ENCODE measurements around the gene SULT2B1. TPM values are rescaled to one million over a fixed set of nuclear protein-coding genes. Genes with fewer than 3 reads are reported as not detected.

The SULT2B1 gene
- total RNA-seq, 1 donor = not detected

DNA sequence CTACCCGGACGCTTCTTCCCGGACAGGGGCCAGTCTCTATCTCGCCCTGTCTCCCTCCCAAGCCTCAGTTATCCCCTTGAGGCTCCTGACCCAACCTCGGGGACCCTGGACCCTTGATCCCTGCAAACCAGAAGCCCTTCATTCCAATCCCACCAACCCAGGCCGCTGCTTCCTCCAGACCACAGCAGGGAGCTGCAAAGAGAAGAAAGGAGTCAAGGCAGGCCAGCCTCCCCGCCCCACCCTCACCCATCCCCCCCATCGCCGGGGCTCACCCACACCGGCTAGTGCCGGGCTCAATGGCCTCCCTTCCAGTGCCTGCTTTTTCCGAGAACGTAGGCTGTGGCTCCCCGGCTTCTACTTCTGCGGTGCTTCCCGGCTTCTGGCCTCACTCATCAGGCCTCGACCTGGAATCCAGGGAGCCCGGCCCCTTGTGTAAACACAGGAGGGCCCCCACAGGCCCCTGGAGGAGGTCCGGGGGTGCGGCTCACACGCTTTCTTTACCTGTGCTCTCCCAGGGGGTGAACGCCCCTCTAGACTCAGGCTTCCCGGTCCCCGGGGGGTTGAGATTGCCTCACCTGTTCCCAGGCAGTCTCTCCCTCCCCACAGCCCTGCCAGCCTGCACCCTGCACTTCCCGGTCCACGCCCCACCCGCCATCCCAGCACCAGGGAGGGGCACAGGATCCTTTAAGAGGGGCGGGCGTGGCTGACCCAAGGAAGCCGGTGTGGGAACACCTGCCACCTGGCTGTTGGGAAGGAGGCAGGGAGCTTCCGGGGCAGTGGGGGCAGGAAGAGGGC lies 62.7 kb downstream of the SULT2B1 start, which contains the start of gene FAM83E:
TSS of gene FAM83E (minus strand) at position 641 of the 795 bp plus-strand sequence. CDS start 1,704 bp downstream, outside the sequence.
- Histone ChIP-seq H3K9me3 (ENCODE audit: low read depth, low read length) (no peaks in the 10 kb centered on the region), H3K4me1 (ENCODE audit: insufficient read depth, low read length) (peaks cover 24% of the 10 kb centered on the region), H3K4me3 (ENCODE audit: low read length) (no peak within 1 kb of the TSS), H3K27me3 (ENCODE audit: insufficient read depth, low read length) (no peaks in the 10 kb centered on the region)

DNA sequence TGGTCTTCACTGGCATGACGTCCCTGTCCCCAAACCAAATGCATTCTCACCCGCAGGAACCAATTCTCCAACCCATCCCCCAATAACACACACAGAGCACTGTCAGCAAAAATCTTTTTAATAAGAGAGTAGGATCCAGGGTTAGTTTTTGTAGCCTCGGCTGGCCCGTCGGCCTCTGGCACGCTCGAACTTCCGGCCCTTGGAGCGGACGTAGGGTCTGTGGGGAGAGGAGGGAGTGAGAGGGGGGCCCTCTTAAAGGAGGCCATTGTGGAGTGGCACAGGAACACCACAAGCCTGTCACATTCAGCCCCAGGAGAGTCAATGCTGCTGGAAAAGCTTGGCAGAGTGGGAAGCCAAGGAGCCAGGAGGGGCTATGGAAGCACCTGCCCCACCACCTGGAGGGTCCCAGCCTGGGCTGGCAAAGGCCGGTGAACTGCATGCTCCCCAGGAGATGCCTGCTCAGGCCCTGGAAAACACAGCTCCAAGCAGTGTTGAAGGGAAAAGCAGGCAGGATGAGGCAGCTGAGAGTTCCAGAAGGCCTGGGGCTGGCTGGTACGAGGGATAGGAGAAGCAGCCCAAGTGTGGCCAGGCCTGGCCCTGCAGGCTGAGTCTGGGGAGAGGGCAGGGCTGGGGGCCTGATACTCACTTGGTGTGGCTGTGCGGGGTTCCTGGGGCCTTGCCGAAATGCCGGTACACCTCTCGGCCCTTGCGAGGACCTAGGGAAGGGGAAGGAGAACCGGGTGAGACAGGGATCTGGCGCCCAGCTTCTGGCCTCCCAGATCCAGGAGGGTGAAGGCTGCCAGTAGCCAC lies 63.5 kb downstream of the SULT2B1 start:
- Histone ChIP-seq H3K4me3 (ENCODE audit: low read length) (no peak overlapping the region), H3K4me1 (ENCODE audit: insufficient read depth, low read length) (peaks cover 32% of the 10 kb centered on the region), H3K9me3 (ENCODE audit: low read depth, low read length) (no peaks in the 10 kb centered on the region), H3K27me3 (ENCODE audit: insufficient read depth, low read length) (no peaks in the 10 kb centered on the region)

DNA sequence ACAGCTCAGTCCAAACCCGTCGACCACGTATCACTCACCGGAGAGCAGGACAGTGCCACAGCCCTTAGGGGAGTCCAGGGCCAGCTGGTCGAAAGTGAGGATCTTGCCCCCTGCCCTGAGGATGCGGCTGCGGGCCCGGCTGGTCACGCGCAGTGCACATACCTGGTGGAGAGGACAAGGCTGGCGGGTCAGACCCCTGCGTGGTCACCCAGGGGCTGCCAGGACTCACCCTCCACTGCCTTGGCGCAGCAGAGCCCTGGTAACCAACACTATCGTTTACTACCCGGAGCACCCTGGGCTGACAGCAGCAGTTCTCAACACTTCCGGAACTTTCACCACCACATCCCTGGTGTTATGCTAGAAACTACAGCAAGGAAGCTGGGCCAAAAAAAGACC lies 64.1 kb downstream of the SULT2B1 start:
- Histone ChIP-seq H3K9me3 (ENCODE audit: low read depth, low read length) (no peaks in the 10 kb centered on the region), H3K4me3 (ENCODE audit: low read length) (no peak overlapping the region), H3K27me3 (ENCODE audit: insufficient read depth, low read length) (no peaks in the 10 kb centered on the region), H3K4me1 (ENCODE audit: insufficient read depth, low read length) (peaks cover 36% of the 10 kb centered on the region)

DNA sequence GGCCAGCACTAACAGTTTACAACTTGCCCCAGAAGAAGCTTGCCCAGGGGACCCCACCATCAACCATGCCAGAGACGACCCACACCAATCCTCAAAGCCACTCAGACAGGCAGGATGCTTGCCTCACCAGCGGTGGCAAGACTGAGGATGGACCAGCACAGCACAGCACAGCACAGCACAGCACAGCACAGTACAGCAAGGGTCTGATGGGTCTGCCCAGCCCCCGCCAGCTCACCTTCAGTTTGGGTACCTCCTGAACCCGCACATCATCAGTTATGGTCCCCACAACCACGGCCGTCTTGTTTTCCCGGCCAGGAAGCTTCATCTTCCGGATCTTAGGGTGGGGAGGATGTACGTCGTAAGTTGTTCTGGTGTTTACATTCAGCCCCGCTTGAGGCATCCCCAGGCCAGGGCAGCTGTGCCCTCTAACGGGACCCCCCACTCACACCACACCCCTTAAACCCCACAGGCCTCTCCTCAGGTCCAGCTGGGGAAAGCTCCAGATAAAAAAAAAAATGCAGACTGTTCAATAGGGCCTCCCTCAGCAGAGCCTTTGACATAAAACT lies 64.6 kb downstream of the SULT2B1 start:
- Histone ChIP-seq H3K27me3 (ENCODE audit: insufficient read depth, low read length) (no peaks in the 10 kb centered on the region), H3K4me3 (ENCODE audit: low read length) (no peak overlapping the region), H3K4me1 (ENCODE audit: insufficient read depth, low read length) (peaks cover 41% of the 10 kb centered on the region), H3K9me3 (ENCODE audit: low read depth, low read length) (no peaks in the 10 kb centered on the region)

DNA sequence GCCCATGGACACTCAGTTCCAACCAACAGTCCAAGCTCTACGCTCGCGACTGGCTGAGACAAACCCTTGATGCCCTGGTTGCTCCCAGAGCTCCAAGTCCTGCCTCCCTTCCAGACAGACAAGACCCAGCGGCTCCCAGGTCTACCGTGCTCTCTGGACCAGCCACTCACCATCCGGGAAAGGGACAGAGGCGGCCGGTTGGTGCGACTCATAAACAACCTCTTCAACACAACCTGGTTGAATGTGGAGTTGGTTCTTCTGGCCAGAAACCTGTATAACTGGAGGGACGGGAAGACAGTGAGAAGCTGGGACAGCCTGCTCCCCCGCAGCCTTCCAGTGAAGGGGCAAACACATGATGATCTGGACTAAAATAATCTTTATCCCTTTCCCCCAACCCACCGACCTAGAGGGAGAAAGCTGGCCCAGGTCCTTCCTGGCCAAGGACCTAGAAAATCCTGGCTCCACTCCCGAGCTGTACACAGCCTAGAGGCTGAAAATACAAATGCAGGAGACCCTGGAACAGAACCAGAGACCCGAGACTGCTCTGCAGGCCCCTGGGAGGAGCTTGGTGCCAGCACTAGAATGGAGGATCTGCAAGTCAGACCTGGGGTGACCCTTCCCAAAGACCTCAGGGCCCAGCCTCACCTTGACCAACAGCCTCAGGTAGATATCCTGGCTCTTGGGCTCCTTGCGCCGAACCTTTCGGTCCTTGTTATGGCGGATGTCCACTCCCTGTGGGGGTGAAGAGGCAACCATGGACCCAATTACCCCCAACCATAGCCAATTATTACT lies 65.4 kb downstream of the SULT2B1 start:
- no peaks in the 10 kb centered on the region for H3K9me3 ChIP-seq (ENCODE audit: low read depth, low read length)
- no peak overlapping the region for H3K4me3 ChIP-seq (ENCODE audit: low read length)
- peaks cover 49% of the 10 kb centered on the region for H3K4me1 ChIP-seq (ENCODE audit: insufficient read depth, low read length)
- H3K27me3 ChIP-seq (ENCODE audit: insufficient read depth, low read length) = no peaks in the 10 kb centered on the region

DNA sequence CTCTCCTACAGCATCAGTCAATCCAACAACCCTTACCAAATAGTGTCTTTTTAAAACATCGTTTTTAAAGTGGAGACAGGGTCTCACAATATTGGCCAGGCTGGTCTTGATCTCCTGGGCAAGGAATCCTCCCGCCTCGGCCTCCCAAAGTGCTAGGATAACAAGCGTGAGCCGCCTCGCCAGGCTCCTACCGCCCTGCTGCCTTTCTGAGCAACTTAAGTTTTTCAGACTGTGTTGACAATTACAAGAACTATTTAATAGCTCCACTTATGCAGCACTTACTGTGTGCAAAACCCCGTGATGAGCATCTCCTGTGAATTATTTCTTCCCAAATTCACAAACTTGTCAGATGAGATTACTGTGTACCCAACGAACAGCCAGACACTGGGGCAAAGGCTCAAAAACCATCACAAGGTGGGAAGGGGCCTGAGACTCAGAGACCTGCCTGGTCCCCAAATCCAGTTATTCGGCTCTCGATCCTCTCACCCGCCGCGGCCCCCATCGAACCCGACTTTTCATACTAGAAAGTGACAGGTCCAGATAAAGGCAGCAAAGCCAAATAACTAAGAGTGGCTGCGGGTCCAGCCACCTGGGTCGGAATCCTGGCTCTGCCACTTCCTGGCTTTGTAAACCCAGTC lies 66.4 kb downstream of the SULT2B1 start:
- peaks cover 60% of the 10 kb centered on the region for H3K4me1 ChIP-seq (ENCODE audit: insufficient read depth, low read length)
- H3K27me3 ChIP-seq (ENCODE audit: insufficient read depth, low read length) = no peaks in the 10 kb centered on the region
- H3K9me3 ChIP-seq (ENCODE audit: low read depth, low read length) = no peaks in the 10 kb centered on the region
- peak overlapping the region; percentile 99 for H3K4me3 ChIP-seq (ENCODE audit: low read length)

DNA sequence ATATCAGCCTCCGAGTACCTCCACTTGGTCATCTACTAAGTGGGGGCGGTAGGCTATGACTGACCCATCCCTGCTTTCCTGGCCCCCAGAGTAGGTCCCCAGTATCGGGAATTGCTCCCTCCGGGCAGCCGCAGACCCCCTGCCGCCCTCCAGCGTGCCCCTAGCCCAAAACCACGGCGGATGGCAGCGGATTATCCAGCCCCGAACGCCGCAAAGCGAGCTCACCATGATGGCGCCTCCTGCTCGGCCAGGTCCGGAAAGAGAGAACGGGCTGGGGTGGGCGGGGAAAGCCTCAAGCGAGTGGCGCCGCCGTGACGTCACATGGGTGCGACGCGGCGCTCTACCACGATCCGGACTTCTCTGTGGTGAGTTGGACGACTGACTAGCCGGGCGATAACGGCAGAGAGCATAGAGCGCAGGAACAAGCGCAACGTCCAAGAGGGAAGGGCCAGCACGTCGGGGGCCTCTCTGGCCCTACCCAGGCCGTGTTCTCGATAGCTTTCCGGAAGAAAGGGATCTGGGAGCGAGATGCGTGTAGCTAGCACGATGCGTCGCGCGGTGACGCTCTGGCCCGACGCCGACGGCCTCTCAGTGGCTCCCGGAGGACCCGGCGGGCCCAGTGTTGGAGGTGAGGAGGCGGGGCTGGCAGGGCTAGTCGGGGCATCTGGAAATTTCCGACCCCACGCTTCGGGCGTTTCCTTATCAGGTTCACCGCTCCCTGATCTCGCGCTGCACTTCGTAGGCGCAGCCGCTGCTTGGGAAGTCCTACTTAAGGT lies 67.1 kb downstream of the SULT2B1 start, which contains the start of the genes RPL18 and SPHK2:
TSS of gene RPL18 (minus strand) at position 263 of the 776 bp plus-strand sequence. CDS start at position 228, 35 bp downstream.
TSS of gene SPHK2 (plus strand) at position 591 of the 776 bp plus-strand sequence. CDS start 1,009 bp downstream, outside the sequence.
- H3K27me3 ChIP-seq (ENCODE audit: insufficient read depth, low read length) = no peaks in the 10 kb centered on the region
- H3K4me3 ChIP-seq (ENCODE audit: low read length) = peak within 1 kb of the TSS; percentile 99
- H3K9me3 ChIP-seq (ENCODE audit: low read depth, low read length) = no peaks in the 10 kb centered on the region
- peaks cover 65% of the 10 kb centered on the region for H3K4me1 ChIP-seq (ENCODE audit: insufficient read depth, low read length)

DNA sequence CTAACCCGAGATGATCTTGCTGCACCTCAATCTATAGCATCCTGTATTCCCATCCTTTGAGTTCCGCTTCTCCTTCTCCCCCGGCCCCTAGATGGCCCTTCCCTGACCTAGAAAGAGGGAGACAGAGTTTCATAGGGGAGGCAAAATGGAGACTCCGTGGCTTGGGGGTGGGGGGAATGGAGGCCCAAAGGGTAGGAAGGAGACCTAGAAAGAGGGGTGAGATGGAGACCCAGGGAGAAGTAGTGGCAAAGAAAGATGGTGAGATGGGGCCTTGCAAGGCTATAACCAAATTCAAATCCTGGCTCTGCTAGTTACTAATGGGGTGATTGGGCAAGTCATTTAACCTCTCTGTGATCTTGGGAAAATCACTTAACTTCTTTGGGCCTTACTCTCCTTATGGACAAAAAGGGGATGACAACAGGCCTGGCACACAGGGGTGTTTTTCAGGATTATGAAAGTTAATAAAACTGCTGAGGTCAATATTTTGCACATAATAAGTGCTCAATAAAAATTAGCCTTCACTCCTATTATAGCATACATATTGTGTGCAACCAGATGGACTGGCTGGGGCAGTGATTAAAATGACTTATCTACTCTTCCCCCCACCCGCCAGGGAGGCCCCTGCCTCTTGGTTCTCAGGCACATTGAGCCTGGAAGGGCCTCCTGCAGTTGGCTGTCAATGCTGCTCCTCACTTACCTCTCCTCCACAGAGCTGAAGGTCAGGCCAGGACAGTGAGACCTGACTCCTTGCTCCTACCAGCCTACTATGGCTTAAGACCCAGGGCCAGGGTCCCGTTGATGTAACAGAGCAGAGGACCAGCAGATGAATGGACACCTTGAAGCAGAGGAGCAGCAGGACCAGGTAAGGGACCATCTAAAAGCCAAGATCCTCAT lies 68.0 kb downstream of the SULT2B1 start:
- Histone ChIP-seq H3K9me3 (ENCODE audit: low read depth, low read length) (no peaks in the 10 kb centered on the region), H3K27me3 (ENCODE audit: insufficient read depth, low read length) (no peaks in the 10 kb centered on the region), H3K4me3 (ENCODE audit: low read length) (peak overlapping the region; percentile 99), H3K4me1 (ENCODE audit: insufficient read depth, low read length) (peaks cover 71% of the 10 kb centered on the region)

DNA sequence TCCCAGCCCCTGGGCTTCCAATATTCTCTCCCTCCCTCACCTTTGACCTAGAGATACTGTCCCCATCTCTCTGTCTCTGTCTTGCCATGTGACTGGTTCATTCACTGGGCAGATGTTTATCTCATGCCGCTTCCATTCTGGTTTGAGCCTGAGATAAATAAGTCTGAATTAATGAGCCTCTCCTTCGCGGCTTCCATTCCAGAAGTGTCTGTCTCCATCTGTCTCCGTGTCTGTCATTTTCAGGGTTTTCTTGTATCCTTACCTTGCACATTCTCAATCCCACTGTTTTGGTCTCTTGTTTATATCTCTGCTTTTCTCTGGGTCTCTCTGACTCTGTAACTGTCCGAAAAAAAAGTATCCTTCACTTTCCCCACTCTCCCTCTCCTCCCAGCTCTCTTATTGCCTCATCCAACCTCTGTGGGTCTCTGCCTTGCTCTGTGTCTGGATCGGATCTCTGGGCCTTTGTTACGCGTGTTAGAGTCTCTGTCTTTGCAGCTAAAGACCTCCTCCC lies 71.6 kb downstream of the SULT2B1 start:
- Histone ChIP-seq H3K27me3 (ENCODE audit: insufficient read depth, low read length) (no peaks in the 10 kb centered on the region), H3K9me3 (ENCODE audit: low read depth, low read length) (no peaks in the 10 kb centered on the region), H3K4me1 (ENCODE audit: insufficient read depth, low read length) (peaks cover 49% of the 10 kb centered on the region), H3K4me3 (ENCODE audit: low read length) (peak overlapping the region; percentile 12)

DNA sequence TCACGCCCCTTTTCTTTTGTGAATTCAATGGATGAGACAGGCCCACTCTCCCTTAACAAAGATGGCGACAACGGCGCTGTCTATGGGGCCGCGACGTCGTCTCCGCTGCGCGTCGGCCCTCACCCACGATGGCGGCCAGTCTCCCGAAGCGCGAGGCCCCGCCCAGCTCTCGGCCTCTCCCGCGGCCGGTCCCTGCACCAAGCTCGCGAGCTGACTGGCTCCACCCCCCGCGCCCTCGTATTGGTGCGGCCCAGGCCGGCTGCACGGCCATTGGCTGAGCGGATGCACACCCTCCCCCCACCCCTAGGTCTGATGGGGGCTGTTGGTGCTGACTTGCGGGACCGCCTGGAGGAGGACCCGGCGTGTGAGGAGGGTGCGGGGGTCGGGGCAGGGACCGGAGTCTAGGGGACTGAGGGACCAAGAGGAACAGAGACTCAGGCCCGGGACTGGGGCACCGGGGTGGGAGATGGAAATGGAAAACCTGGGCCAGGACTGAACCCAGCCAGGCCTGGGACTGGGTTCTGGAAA lies 72.2 kb downstream of the SULT2B1 start:
- H3K27me3 ChIP-seq (ENCODE audit: insufficient read depth, low read length) = no peaks in the 10 kb centered on the region
- no peaks in the 10 kb centered on the region for H3K9me3 ChIP-seq (ENCODE audit: low read depth, low read length)
- peak overlapping the region; percentile 22 for H3K4me3 ChIP-seq (ENCODE audit: low read length)
- peaks cover 49% of the 10 kb centered on the region for H3K4me1 ChIP-seq (ENCODE audit: insufficient read depth, low read length)

DNA sequence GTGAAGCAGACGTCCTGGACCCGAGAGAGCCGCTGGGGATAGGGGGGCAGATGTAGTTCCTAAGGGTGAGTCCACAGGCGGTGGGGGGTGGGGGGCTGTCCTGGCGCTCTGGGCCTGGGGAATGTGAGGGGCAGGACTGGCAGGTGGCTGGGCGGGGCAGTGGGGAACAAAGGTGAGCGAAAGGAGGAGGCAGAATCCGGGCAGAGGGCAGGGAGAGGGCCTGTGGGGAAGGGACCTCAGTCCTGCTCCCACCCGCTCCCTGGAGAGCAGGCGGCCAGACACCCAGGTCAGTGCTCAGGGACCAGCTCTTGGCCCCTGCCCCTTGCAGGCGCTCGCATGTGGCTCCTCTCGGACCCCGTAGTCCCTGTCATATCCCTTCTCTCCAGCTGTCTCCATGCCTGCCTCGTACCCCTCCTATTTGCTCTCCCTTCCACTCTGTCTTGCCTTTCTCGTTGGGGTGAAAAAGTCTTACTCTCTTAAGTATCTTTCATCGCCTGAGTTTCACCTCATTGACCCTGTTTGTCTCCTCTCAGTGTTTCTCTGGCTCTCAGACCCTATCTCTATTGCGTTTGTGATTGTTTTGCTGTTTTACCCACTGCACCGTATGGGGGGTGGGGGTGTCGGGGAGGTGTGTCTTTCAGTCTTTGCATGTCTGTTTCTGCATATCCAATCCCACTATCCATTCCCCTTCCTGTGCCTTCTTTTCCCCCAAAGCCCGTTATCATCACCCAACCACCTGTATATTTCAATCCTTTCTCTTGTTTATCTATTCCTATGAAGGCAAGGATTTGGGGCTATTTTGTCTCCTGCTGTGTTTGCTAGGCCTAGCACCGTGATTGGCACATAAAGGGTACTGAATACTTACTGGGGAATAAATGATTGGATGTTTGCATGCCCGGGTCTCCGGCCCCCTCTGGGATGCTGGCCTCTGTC lies 73.1 kb downstream of the SULT2B1 start:
- peaks cover 45% of the 10 kb centered on the region for H3K4me1 ChIP-seq (ENCODE audit: insufficient read depth, low read length)
- H3K4me3 ChIP-seq (ENCODE audit: low read length) = no peak overlapping the region
- H3K9me3 ChIP-seq (ENCODE audit: low read depth, low read length) = no peaks in the 10 kb centered on the region
- no peaks in the 10 kb centered on the region for H3K27me3 ChIP-seq (ENCODE audit: insufficient read depth, low read length)

All from mononuclear cell (primary cell).